ENCODE measurements around the gene PINK1. TPM values are rescaled to one million over a fixed set of nuclear protein-coding genes. Genes with fewer than 3 reads are reported as not detected.

PINK1 gene
- total RNA-seq, 1 experiment from 2014 or later: 17.0 TPM

DNA sequence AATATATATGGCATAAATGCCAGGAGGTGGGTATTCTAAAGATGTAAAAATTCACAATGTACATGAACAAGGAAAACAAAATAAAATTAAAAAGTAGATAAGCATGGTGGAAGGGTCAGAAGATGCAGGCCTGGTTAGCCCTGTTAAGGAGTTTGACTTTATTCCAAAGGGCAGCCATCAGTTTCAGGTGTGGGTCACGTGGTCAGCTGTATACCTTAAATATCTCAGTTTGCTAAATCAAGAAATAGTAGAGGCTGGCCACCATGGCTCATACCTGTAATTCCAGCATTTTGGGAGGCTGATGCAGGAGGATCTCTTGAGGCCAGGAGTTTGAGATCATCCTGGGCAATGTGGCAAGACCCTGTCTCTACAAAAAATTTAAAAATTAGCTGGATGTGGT lies 8.5 kb upstream of the PINK1 start:
- Histone ChIP-seq H3K27ac (ENCODE audit: insufficient read length, low read depth, low read length) (no peak overlapping the region), H3K79me2 (ENCODE audit: insufficient read depth, low read length) (no peaks in the 10 kb centered on the region), H2BK5ac (ENCODE audit: insufficient read length, low read length) (no peak overlapping the region), H3K9me3 (ENCODE audit: control insufficient read depth, low read depth, low read length) (peaks cover 10% of the 10 kb centered on the region), H3K56ac (ENCODE audit: insufficient read length, low read depth, low read length) (no peak overlapping the region), H3K23ac (ENCODE audit: insufficient read length, low read depth, low read length) (no peak overlapping the region), H4K91ac (ENCODE audit: insufficient read length, low read depth, low read length) (no peak overlapping the region), H3K27me3 (ENCODE audit: insufficient read depth, low read length) (no peaks in the 10 kb centered on the region), H2BK12ac (ENCODE audit: insufficient read length, low read depth, low read length) (no peak overlapping the region), H2BK20ac (ENCODE audit: low read depth, low read length, poor library complexity, severe bottlenecking) (no peak overlapping the region), H3K18ac (ENCODE audit: insufficient read length, low read depth, low read length) (no peak overlapping the region), H2BK15ac (ENCODE audit: low read depth, low read length) (no peak overlapping the region), H3K79me1 (ENCODE audit: insufficient read depth, low read depth, low read length, poor library complexity, severe bottlenecking) (no peaks in the 10 kb centered on the region), H4K5ac (ENCODE audit: insufficient read length, low read depth, low read length) (no peak overlapping the region), H2AFZ (ENCODE audit: low read length) (no peak overlapping the region), H2BK120ac (ENCODE audit: low read depth, low read length, poor library complexity, severe bottlenecking) (no peak overlapping the region), H3K9ac (ENCODE audit: extremely low read depth, insufficient read length, low read length) (no peak overlapping the region), H3T11ph (ENCODE audit: low read length) (no peak overlapping the region), H4K8ac (replicated peaks; ENCODE audit: insufficient read length, low read depth, low read length) (no peak overlapping the region), H3K4ac (ENCODE audit: low read depth, low read length) (no peak overlapping the region), H3K4me2 (ENCODE audit: insufficient read depth, insufficient read length, low read length) (no peak overlapping the region), H2AK5ac (ENCODE audit: insufficient read length, low read length) (no peak overlapping the region), H3K14ac (ENCODE audit: insufficient read depth, low read length) (no peak overlapping the region), H3K4me1 (ENCODE audit: insufficient read depth, low read length) (peaks cover 6% of the 10 kb centered on the region; the same call in 1 of the 2 replicates), H3K23me2 (ENCODE audit: insufficient read length, low read depth, low read length, poor library complexity, severe bottlenecking) (no peaks in the 10 kb centered on the region), H4K20me1 (ENCODE audit: control insufficient read depth, insufficient read depth, insufficient read length) (no peaks in the 10 kb centered on the region)
- H3K27ac Mint-ChIP-seq: peak overlapping the region in 2 of 3 experiments; percentile 89 to 96; a peak in 4 of 7 replicates
- H3K9me3 Mint-ChIP-seq: peaks cover 24 to 29% of the 10 kb centered on the region in 2 experiments
- DNase-seq: no peak
- peaks cover 39 to 40% of the 10 kb centered on the region in 2 experiments for H3K4me1 Mint-ChIP-seq
- peak overlapping the region in 1 of 2 experiments; percentile 62; a peak in 1 of 5 replicates for H3K4me3 Mint-ChIP-seq
- TF ChIP-seq, protein P1, sequence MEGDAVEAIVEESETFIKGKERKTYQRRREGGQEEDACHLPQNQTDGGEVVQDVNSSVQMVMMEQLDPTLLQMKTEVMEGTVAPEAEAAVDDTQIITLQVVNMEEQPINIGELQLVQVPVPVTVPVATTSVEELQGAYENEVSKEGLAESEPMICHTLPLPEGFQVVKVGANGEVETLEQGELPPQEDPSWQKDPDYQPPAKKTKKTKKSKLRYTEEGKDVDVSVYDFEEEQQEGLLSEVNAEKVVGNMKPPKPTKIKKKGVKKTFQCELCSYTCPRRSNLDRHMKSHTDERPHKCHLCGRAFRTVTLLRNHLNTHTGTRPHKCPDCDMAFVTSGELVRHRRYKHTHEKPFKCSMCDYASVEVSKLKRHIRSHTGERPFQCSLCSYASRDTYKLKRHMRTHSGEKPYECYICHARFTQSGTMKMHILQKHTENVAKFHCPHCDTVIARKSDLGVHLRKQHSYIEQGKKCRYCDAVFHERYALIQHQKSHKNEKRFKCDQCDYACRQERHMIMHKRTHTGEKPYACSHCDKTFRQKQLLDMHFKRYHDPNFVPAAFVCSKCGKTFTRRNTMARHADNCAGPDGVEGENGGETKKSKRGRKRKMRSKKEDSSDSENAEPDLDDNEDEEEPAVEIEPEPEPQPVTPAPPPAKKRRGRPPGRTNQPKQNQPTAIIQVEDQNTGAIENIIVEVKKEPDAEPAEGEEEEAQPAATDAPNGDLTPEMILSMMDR (conservative IDR thresholded peaks at IDR 0.05): no peak
- H3K27me3 Mint-ChIP-seq (ENCODE audit: low read depth): no peaks in the 10 kb centered on the region; the same call in 1 of the 2 replicates
- H3K36me3 Mint-ChIP-seq (ENCODE audit: insufficient read depth in 1 of 3, low read depth in 3 of 3): peaks cover 0 to 27% (median 19%) of the 10 kb centered on the region in 3 experiments; a peak in 6 of 7 replicates
- WGBS (ENCODE audit: extremely low coverage, insufficient read length, low lambda C conversion rate): no CpG with 5 or more reads among the region's 1 CpG
